ENCODE data around the gene SLC37A1.

Gene SLC37A1

GRCh38 chr21:42540396-42540795 lies 26.7 kb downstream of the SLC37A1 start:
- peaks cover 22% of the 10 kb centered on the region for H3K36me3 Mint-ChIP-seq (ENCODE audit: insufficient read depth)
- H3K27ac Mint-ChIP-seq, result no peak overlapping the region

GRCh38 chr21:42541174-42541573 lies 27.5 kb downstream of the SLC37A1 start:
- DNase-seq, result no peak
- Mint-ChIP-seq H3K9me3 (no peaks in the 10 kb centered on the region), H3K4me3 (no peak overlapping the region), H3K27ac (no peak overlapping the region), H3K27me3 (no peaks in the 10 kb centered on the region), H3K36me3 (ENCODE audit: insufficient read depth) (peaks cover 18% of the 10 kb centered on the region), H3K4me1 (ENCODE audit: low read depth in 2 of 2) (peaks cover 8 to 18% of the 10 kb centered on the region in 2 donors)
- ATAC-seq (replicated peaks), result no peak

More at GRCh38 chr21:42540396-42540795, 26.7 kb downstream of the SLC37A1 start:
- H3K4me1 Mint-ChIP-seq (ENCODE audit: low read depth in 2 of 2), result peaks cover 9 to 16% of the 10 kb centered on the region in 2 donors
- no peak overlapping the region for H3K4me3 Mint-ChIP-seq
- H3K9me3 Mint-ChIP-seq, result no peaks in the 10 kb centered on the region
- DNase-seq (no peak), ATAC-seq (replicated peaks) (no peak)
- no peaks in the 10 kb centered on the region for H3K27me3 Mint-ChIP-seq

- DNase-seq, result no peak
- Mint-ChIP-seq H3K27ac (no peak overlapping the region), H3K4me3 (no peak overlapping the region), H3K36me3 (ENCODE audit: insufficient read depth) (peaks cover 15% of the 10 kb centered on the region), H3K27me3 (no peaks in the 10 kb centered on the region), H3K9me3 (no peaks in the 10 kb centered on the region), H3K4me1 (ENCODE audit: low read depth in 2 of 2) (peaks cover 5 to 18% of the 10 kb centered on the region in 2 donors)
- ATAC-seq (replicated peaks), result no peak
Measured at GRCh38 chr21:42541618-42542017, 28.0 kb downstream of the SLC37A1 start.

GRCh38 chr21:42542196-42542595 lies 28.5 kb downstream of the SLC37A1 start:
- ATAC-seq (replicated peaks), result no peak
- Mint-ChIP-seq H3K27ac (no peak overlapping the region), H3K4me3 (no peak overlapping the region), H3K9me3 (no peaks in the 10 kb centered on the region), H3K36me3 (ENCODE audit: insufficient read depth) (peaks cover 15% of the 10 kb centered on the region), H3K4me1 (ENCODE audit: low read depth in 2 of 2) (peaks cover 5 to 18% of the 10 kb centered on the region in 2 donors), H3K27me3 (no peaks in the 10 kb centered on the region)
- no peak for DNase-seq

GRCh38 chr21:42542596-42542995 lies 28.9 kb downstream of the SLC37A1 start:
- Mint-ChIP-seq H3K4me1 (ENCODE audit: low read depth in 2 of 2) (peaks cover 5 to 18% of the 10 kb centered on the region in 2 donors), H3K4me3 (no peak overlapping the region), H3K27me3 (no peaks in the 10 kb centered on the region), H3K9me3 (no peaks in the 10 kb centered on the region), H3K36me3 (ENCODE audit: insufficient read depth) (peaks cover 19% of the 10 kb centered on the region), H3K27ac (no peak overlapping the region)
- ATAC-seq (replicated peaks) (no peak), DNase-seq (no peak)

- peak overlapping the region in 1 of 2 donors; percentile 46 for H3K27ac Mint-ChIP-seq
- H3K36me3 Mint-ChIP-seq (ENCODE audit: insufficient read depth), result peaks cover 22% of the 10 kb centered on the region
- H3K9me3 Mint-ChIP-seq, result no peaks in the 10 kb centered on the region
- no peaks in the 10 kb centered on the region for H3K27me3 Mint-ChIP-seq
- ATAC-seq (replicated peaks), result no peak
- no peak overlapping the region for H3K4me3 Mint-ChIP-seq
- H3K4me1 Mint-ChIP-seq (ENCODE audit: low read depth in 2 of 2), result peaks cover 5 to 16% of the 10 kb centered on the region in 2 donors
- DNase-seq, result no peak
Measured at GRCh38 chr21:42543106-42543847, 29.6 kb downstream of the SLC37A1 start.

- no peak for ATAC-seq (replicated peaks)
- DNase-seq, result no peak
- peaks cover 28% of the 10 kb centered on the region for H3K36me3 Mint-ChIP-seq (ENCODE audit: insufficient read depth)
- no peaks in the 10 kb centered on the region for H3K9me3 Mint-ChIP-seq
- peaks cover 5 to 11% of the 10 kb centered on the region in 2 donors for H3K4me1 Mint-ChIP-seq (ENCODE audit: low read depth in 2 of 2)
- no peaks in the 10 kb centered on the region for H3K27me3 Mint-ChIP-seq
- H3K27ac Mint-ChIP-seq, result peak overlapping the region in 1 of 2 donors; percentile 77
- H3K4me3 Mint-ChIP-seq, result no peak overlapping the region
Measured at GRCh38 chr21:42544544-42544943, 30.9 kb downstream of the SLC37A1 start.

- Mint-ChIP-seq H3K36me3 (ENCODE audit: insufficient read depth) (peaks cover 28% of the 10 kb centered on the region), H3K4me1 (ENCODE audit: low read depth in 2 of 2) (peaks cover 5 to 9% of the 10 kb centered on the region in 2 donors)
Measured at GRCh38 chr21:42545317-42545716, 31.7 kb downstream of the SLC37A1 start.

GRCh38 chr21:42545745-42546144 lies 32.1 kb downstream of the SLC37A1 start:
- DNase-seq, result no peak
- no peaks in the 10 kb centered on the region for H3K9me3 Mint-ChIP-seq
- H3K27me3 Mint-ChIP-seq, result no peaks in the 10 kb centered on the region
- no peak for ATAC-seq (replicated peaks)
- H3K4me3 Mint-ChIP-seq, result no peak overlapping the region
- H3K36me3 Mint-ChIP-seq (ENCODE audit: insufficient read depth), result peaks cover 28% of the 10 kb centered on the region
- H3K4me1 Mint-ChIP-seq (ENCODE audit: low read depth in 2 of 2), result peaks cover 5 to 9% of the 10 kb centered on the region in 2 donors
- no peak overlapping the region for H3K27ac Mint-ChIP-seq

More at GRCh38 chr21:42545317-42545716, 31.7 kb downstream of the SLC37A1 start:
- peak overlapping the region in 1 of 2 donors; percentile 77 for H3K27ac Mint-ChIP-seq
- H3K27me3 Mint-ChIP-seq, result no peaks in the 10 kb centered on the region
- H3K9me3 Mint-ChIP-seq, result no peaks in the 10 kb centered on the region
- no peak overlapping the region for H3K4me3 Mint-ChIP-seq
- ATAC-seq (replicated peaks) (peak; percentile 27), DNase-seq (no peak)

GRCh38 chr21:42546433-42546832 lies 32.8 kb downstream of the SLC37A1 start:
- peaks cover 28% of the 10 kb centered on the region for H3K36me3 Mint-ChIP-seq (ENCODE audit: insufficient read depth)
- H3K4me3 Mint-ChIP-seq, result no peak overlapping the region
- peaks cover 5 to 9% of the 10 kb centered on the region in 2 donors for H3K4me1 Mint-ChIP-seq (ENCODE audit: low read depth in 2 of 2)
- ATAC-seq (replicated peaks) (no peak), DNase-seq (no peak)
- H3K9me3 Mint-ChIP-seq, result no peaks in the 10 kb centered on the region
- no peak overlapping the region for H3K27ac Mint-ChIP-seq
- no peaks in the 10 kb centered on the region for H3K27me3 Mint-ChIP-seq

GRCh38 chr21:42547001-42547905 lies 33.6 kb downstream of the SLC37A1 start:
- Mint-ChIP-seq H3K27me3 (no peaks in the 10 kb centered on the region), H3K4me3 (no peak overlapping the region), H3K9me3 (no peaks in the 10 kb centered on the region), H3K4me1 (ENCODE audit: low read depth in 2 of 2) (peaks cover 5 to 9% of the 10 kb centered on the region in 2 donors), H3K27ac (no peak overlapping the region), H3K36me3 (ENCODE audit: insufficient read depth) (peaks cover 22% of the 10 kb centered on the region)
- ATAC-seq (replicated peaks), result no peak
- no peak for DNase-seq

- no peaks in the 10 kb centered on the region for H3K27me3 Mint-ChIP-seq
- ATAC-seq (replicated peaks) (no peak), DNase-seq (no peak)
- no peaks in the 10 kb centered on the region for H3K9me3 Mint-ChIP-seq
- no peak overlapping the region for H3K4me3 Mint-ChIP-seq
- no peak overlapping the region for H3K27ac Mint-ChIP-seq
- H3K4me1 Mint-ChIP-seq (ENCODE audit: low read depth in 2 of 2), result peaks cover 5 to 9% of the 10 kb centered on the region in 2 donors
- H3K36me3 Mint-ChIP-seq (ENCODE audit: insufficient read depth), result peaks cover 21% of the 10 kb centered on the region
Measured at GRCh38 chr21:42547906-42548365, 34.3 kb downstream of the SLC37A1 start.

- no peak overlapping the region for H3K4me3 Mint-ChIP-seq
- H3K27me3 Mint-ChIP-seq, result no peaks in the 10 kb centered on the region
- ATAC-seq (replicated peaks) (no peak), DNase-seq (no peak)
- H3K27ac Mint-ChIP-seq, result peak overlapping the region; percentile 32 to 90
- H3K4me1 Mint-ChIP-seq (ENCODE audit: low read depth in 2 of 2), result peaks cover 5 to 9% of the 10 kb centered on the region in 2 donors
- H3K36me3 Mint-ChIP-seq (ENCODE audit: insufficient read depth), result peaks cover 20% of the 10 kb centered on the region
- H3K9me3 Mint-ChIP-seq, result no peaks in the 10 kb centered on the region
Measured at GRCh38 chr21:42548687-42549406, 35.2 kb downstream of the SLC37A1 start.
